HG02852 (cell line): ENCODE data around the gene CNN2.
A peak's percentile ranks its signal among the peaks of the same experiment; 100 is the strongest.

ENCODE experiments used
- ATAC-seq: cut with Tn5 transposase; IDR thresholded peaks from one replicate; pipeline ENCODE4 v1.9.1; 2021; ENCODE audit warnings: mild to moderate bottlenecking, moderate library complexity; ENCODE audit not compliant: unreplicated experiment

Gene CNN2

GRCh38 chr19:1025960-1026782 lies at the start of gene CNN2:
Gene CNN2 (plus strand): TSS chr19:1026608. CDS start chr19:1026662, 54 bp downstream.
- ATAC-seq: peak; percentile 50

- ATAC-seq: no peak
Measured at GRCh38 chr19:977058-977464, 49.3 kb upstream of the CNN2 start.

- no peak for ATAC-seq
Measured at GRCh38 chr19:979318-979741, 47.1 kb upstream of the CNN2 start.

DNA sequence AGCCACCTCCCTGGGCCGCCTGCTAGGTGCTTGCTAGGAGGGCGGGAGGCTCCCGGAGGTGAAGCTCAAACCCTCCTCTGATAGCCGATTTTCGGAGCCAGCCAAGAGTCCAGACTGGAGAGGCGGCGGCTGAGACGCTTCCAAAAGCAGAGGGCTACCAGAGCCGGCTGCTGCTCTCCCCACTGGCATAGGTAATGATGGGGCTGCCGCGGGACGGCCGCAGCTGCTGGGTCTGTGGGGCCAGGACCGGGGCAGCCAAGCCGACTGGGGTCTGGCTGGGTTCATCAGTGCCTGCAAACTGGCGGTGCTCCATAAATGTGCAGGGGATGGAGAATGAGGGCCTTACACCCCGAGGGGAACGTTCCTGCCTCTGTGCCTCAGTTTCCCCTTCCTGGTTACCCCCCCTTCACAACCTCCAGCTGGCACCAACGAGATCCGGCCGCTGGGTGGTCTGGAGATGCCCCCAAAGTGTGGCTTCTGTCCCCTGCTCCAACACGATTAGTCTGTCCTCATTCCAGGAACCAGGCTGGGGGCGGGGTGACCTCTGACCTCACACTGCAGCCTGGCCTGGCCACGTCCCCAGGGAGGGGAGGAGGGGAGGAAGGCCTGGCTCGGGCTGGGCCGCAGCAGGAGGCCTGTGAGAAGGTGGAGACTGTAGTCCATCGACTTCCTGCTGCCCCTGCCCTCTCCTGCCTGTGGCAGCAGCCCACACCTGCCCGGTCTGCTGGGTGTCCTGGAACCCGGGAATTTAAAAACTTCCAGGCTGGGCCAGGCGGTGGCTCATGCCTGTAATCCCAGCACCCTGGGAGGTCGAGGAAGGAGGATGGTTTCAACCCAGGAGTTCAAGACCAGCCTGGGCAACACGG lies 46.0 kb upstream of the CNN2 start:
- ATAC-seq: no peak

DNA sequence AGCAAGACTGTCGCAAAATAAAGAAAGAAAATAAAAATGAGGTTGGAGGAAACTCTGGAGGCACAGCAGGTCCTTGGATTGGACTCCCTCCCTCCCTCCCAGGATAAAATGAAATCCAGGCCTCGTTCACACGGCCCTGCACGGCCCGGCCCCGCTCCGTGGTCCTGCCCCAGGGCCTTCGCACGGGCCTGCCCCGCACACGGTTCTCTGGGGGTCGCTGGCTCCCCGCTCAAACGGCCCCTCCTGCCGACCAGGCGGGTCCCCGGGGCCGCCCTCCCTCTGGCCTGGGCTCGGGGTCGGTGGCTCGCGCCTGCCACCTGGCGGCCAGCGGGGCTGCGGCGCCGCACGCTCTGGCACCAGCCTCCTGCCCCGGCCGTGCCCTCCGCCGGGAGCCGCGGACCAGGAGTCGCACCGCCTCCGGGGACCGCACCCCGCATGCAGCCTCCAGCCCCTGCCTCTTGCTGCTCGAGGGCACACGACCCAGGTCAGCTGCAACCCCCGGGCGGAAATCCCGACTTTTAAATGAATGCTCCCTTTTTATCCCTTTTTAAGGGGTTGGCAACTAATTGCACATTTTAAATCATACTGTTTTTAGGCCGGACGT lies 43.7 kb upstream of the CNN2 start:
- ATAC-seq: no peak

- ATAC-seq: peak; percentile 77
Measured at GRCh38 chr19:984165-984967, 42.0 kb upstream of the CNN2 start, which contains the start of gene WDR18. Gene WDR18 (plus strand): TSS chr19:984345. CDS start chr19:984354, 9 bp downstream.

DNA sequence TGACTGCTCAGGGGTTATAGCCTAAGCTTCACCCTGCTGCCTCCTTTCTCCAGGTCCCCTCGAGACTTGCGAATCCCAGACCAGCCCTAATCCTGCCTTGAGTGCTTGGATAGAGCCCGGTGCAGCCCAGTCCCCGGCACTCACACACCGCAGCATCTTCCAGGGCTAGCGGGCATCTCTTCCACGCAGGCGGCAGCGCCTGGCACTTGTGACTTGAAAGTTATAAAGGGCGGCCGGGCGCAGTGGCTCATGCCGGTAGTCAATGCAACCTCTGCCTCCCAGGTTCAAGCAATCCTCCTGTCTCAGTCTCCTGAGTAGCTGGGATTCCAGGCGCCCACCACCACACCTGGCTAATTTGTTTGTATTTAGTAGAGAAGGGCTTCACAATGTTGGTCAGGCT lies 40.3 kb upstream of the CNN2 start:
- ATAC-seq: no peak

GRCh38 chr19:988081-988480 lies 38.3 kb upstream of the CNN2 start:
- no peak for ATAC-seq

GRCh38 chr19:988510-988909 lies 37.9 kb upstream of the CNN2 start:
- ATAC-seq: no peak

DNA sequence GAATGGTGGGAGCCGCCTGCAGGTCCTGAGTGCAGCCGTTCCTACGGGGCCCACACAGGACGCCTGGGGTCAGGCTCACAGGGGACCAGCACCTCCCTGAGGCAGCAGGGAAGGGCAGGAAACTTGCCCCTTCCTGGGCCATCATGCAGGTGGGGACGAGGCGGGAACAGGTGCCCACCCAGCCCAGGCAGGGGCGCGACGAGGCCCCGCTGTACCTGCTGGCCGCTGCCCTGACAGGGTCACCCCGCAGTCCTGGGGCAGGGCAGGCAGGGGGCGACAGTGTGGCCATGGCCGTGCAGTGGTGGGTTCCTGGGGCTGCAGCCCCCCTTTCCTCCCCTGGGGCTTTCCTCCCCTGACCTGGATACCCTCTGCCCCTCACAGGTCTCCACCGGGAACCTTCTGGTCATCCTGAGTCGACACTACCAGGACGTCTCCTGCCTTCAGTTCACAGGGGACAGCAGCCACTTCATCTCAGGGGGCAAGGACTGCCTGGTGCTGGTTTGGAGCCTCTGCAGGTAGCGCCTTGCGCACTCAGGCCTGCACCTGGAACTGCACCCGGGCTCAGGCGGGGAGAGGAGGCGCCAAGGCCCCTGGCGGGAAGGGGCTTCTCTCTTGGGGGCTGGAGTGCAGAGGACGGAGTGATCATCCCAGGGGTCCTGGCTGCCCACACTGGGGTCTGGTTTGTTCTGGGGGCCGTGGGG lies 36.9 kb upstream of the CNN2 start:
- ATAC-seq: no peak

- ATAC-seq: no peak
Measured at GRCh38 chr19:990119-990571, 36.3 kb upstream of the CNN2 start.

GRCh38 chr19:990746-991145 lies 35.7 kb upstream of the CNN2 start:
- ATAC-seq: no peak

DNA sequence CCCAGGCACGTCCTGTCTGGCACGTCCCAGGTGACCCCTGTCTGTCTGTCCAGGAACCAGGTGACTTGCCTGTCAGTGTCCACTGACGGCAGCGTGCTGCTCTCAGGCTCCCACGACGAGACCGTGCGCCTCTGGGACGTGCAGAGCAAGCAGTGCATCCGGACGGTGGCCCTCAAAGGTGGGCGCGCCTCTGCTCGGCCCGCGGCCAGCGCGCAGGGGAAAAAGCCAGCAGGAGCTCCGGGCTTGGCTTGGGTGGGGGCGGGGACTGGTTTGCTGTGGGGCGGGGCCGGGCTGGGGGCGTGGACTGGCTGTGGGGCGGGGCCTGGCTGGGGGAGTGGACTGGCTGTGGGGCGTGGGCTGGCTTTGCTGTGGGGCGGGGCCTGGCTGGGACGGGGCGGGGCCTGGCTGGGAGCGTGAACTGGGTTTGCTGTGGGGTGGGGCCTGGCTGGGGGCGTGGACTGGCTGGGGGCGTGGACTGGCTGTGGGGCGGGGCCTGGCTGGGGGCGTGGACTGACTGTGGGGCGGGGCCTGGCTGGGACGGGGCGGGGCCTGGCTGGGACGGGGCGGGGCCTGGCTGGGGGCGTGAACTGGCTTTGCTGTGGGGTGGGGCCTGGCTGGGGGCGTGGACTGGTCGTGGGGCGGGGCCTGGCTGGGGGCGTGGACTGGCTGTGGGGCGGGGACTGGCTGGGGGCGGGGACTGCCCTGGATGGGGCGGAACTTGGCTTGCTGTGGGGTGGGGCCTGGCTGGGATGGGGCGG lies 35.1 kb upstream of the CNN2 start:
- ATAC-seq: no peak

DNA sequence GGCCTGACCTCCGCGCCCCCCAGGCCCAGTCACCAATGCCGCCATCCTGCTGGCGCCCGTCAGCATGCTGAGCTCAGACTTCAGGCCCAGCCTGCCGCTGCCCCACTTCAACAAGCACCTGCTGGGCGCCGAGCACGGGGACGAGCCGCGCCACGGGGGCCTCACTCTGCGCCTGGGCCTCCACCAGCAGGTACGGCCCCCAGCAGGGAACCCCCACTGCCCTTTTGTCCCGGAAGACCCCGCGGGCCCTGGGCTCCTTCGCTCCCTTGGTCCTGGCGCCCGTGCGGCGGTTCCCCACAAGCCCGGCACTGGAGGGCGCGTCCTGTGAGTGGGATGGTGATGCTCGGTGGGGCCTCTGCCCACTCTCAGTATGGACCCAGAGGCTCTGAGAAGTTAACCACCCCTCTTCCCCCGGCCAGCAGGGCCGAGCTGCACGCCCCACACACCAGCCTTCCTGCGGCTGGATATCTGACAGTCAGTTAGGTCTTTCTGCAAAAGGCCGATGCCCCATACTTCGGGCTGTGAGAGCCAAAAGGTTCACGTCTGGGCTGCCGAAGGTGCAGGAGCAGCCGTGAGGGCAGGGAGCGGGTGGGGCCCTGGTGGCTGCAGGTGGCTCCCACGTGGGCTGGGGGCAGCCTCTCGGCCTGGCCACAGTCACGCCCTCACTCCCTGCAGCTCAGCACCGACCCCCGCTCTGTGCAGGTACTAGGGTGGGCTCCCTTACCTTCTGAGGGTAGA lies 34.3 kb upstream of the CNN2 start:
- ATAC-seq: no peak

- no peak for ATAC-seq
Measured at GRCh38 chr19:992670-993055, 33.7 kb upstream of the CNN2 start.

GRCh38 chr19:993361-993830 lies 33.0 kb upstream of the CNN2 start:
- ATAC-seq: no peak

GRCh38 chr19:993831-994393 lies 32.5 kb upstream of the CNN2 start:
- no peak for ATAC-seq

GRCh38 chr19:994516-994915 lies 31.9 kb upstream of the CNN2 start:
- no peak for ATAC-seq
